HG03135 (cell line): ENCODE measurements around the gene HS6ST1.

ENCODE experiments used
- ATAC-seq: cut with Tn5 transposase; IDR thresholded peaks from one replicate; pipeline ENCODE4 v1.9.1; 2021; ENCODE audit warnings: mild to moderate bottlenecking, moderate library complexity; ENCODE audit not compliant: unreplicated experiment

HS6ST1 gene

GRCh38 chr2:128300151-128301020 lies 18.3 kb downstream of the HS6ST1 start:
- ATAC-seq: no peak

- ATAC-seq: no peak
Measured at GRCh38 chr2:128299628-128300027, 19.0 kb downstream of the HS6ST1 start.

DNA sequence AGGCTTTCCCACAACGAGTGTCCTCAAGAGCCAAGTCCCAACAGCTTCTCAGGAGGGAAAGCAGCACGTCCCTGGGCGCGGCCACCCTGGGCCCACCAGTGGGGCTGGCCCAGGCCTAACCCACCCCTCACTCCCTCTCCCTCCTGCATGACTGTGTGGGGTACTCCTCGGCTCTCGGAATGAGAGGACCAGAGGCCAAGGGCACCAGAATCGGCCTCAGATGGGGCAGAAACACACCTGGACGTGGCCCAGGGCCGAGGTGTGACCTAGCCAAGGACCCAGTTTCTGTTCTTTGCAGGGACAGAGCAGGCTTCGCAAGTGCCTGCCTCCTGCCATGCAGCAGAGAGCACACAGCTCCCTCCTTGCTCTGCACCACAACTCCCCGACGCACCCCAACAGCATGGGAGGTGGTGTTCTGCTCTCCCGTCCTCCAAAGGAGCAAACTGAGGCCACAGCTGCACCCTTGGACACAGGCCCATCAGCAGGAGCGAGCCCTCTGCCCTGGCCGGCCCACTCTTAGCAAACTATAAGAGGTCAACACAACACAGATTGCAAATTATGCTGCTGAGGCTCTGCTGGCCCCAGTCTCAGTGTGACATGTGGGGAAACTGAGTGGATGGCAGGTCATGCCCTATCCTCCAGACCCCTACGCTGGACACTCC lies 19.7 kb downstream of the HS6ST1 start:
- ATAC-seq: no peak

DNA sequence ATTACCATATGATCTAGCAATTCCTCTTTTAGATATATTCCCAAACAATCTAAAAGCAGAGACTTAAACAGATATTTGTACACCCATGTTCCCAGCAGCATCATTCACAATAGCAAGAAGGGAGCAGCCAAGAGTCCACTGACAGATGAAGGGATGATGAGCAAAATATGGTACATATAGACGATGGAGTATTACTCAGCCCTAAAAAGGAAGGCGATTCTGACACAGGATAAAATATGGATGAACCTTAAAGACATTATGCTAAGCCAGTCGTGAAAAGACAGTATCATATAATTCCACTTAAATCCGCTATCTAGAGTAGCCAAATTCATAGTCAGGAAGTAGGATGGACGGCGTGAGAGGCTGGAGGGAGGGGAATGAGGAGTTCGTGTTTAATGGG lies 20.4 kb downstream of the HS6ST1 start:
- ATAC-seq: no peak

GRCh38 chr2:128293870-128294455 lies 24.7 kb downstream of the HS6ST1 start:
- ATAC-seq: no peak

GRCh38 chr2:128293426-128293755 lies 25.3 kb downstream of the HS6ST1 start:
- no peak for ATAC-seq

DNA sequence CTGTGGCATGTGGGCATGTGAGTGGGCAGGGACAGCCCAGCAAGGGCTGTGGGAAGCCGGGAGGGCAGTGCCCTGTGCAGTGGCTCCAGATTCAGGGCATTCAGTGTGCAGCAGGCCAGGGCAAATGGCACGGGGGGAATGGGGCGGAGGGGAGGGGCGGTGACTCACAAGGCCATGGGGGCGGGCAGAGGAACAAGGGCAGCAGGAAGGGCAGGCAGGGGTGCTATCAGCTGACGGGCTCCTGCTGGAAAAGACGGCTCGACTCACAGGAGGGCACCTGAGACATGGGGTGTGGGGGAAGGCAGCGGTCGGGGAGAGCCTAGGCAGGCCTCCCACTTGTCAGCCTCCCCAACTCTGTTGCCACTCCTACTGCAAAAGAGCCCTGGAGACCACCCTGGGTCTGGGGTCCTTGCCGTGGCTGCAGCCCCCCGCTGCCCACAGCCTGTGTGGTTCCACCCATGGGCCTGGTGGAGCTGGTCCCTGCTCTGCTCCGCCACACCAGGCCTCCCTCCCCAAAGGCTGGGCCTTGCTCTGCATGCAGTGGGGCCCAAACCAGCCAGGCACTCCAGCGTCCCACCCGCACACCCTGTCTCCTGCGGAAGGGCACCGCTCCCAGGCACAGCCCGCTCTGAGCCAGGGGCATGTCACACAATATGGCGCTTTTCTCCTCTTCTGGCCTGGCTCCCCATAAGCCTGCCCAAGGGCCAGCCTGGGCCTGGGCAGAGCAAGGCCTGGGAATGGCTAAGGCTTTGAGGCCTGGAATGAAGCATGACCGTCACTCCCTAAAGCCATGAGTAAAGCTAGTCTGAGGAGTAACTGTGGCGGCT lies 25.9 kb downstream of the HS6ST1 start:
- ATAC-seq: no peak

GRCh38 chr2:128291844-128292598 lies 26.6 kb downstream of the HS6ST1 start:
- ATAC-seq: no peak

DNA sequence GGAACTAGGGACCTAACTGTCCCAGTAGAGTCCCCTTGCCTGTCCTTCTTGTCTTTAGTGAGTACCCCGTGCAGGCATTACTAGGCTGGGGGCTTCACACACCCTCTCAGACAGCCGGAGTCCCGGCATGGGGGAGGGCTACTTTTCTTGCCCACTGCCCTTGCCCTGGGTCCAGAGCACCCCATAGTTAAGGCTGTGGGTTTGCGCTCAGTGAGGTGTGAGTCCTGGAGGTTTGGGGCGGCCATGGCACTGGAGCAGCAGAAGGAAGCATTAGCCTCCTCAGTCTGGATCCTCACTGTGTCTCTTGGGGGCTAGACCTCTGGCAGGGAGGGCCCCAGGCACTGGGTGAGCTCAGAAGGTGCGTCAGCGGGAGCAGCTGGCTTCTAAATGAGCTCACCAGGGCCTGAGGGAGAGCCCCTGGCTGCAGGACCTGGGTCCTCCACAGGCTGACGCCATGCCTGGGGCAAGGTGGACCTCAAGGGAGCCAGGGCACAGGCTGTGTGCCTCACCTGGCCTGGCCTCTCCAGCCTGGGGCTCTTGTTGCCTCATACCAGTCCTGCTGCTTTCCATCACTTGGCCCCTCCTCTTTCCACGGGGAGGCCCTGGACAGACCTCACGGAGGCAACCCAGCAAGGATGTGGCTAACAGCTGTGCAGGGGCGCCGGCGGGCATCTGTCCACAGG lies 27.4 kb downstream of the HS6ST1 start:
- ATAC-seq: no peak

GRCh38 chr2:128290356-128290755 lies 28.3 kb downstream of the HS6ST1 start:
- no peak for ATAC-seq

GRCh38 chr2:128289439-128289838 lies 29.2 kb downstream of the HS6ST1 start:
- no peak for ATAC-seq

DNA sequence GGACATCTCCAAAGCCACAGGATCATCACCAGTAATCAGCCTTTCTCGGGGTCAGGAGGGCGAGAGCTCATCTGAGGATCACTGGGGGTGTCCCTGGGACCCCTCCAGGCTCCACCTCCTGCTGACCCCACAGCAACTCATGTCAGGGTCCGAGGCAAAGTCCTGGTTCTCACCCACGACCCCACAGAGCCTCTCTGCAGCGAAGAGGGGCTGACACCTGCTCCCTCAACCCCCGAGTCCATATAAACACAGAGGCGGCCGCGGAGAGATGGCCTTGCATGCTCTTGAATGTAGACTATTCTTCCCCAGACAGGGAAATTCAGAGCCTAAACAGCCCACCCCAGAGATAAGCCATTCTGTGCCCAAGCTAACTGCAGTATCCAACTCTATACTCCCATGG lies 29.9 kb downstream of the HS6ST1 start:
- no peak for ATAC-seq

GRCh38 chr2:128287780-128288735 lies 30.6 kb downstream of the HS6ST1 start:
- no peak for ATAC-seq

- ATAC-seq: no peak
Measured at GRCh38 chr2:128286905-128287779, 31.5 kb downstream of the HS6ST1 start.

- no peak for ATAC-seq
Measured at GRCh38 chr2:128286011-128286721, 32.5 kb downstream of the HS6ST1 start.

DNA sequence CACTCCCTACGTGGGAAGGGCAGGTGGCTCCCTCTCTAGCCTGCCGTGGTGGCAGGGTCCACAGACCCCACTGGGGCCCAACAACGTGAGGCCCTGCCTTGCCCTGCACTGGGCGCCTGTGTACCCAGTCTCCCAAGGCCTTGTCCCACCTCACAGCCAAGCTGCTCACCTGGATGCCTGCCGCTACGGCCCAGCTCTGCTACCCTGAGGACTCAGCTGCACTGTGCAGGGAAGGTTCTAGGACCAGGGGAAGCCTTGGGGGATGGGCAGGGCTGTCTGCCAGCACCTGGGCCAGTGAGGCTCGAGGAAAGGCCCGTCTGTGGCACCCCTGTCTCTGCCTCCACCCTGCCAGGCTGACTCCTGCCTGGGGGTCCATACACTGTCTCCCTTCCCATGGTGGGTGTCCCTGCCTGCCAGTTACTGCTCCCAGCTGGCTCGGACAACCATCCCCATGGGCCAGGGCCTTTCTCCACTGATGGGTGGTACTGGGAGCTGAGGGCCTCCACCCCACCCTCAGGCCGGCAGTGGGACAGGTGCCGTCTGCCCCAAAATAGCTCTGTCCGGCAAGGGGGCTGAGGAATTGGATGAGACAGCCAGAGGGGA lies 33.2 kb downstream of the HS6ST1 start:
- ATAC-seq: no peak

DNA sequence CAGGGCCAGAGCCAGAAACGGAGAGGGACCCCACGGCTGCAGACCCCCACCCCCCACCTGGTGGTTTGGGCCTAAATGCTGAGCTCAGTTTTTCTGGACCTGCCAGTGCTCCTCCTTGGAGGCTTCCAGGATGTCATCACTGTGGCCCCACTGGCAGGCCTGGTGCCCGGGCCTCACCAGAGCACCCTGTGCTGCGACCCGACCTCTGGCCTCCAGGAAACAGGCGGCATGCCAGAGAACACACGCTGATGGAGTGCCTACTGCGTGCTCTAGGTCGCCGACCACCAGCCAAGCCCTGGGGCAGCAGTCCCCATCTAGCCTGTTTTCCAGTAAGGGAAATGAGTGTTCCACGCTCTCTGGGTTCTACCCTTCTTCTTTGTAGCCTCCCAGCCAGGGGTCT lies 33.8 kb downstream of the HS6ST1 start:
- no peak for ATAC-seq
